Nephron progenitor cell (in vitro differentiated cells): ENCODE measurements around the gene SPAG16.
"Not testable (repeated sequence)": the region's sequence is repeated elsewhere in the genome, so short reads cannot be mapped to it uniquely, and the experiment has no call there.

Experiments used
- DNase-seq: peaks from one replicate; pipeline ENCODE4 v3.0.0; 2021
- H3K27ac Mint-ChIP-seq: 2 replicates; pipeline ENCODE4 v1.8.0; 2021; ENCODE audit warnings: mild to moderate bottlenecking, moderate library complexity, mixed read lengths
- H3K27me3 Mint-ChIP-seq: 2 replicates; pipeline ENCODE4 v1.8.0; 2021; ENCODE audit warnings: mild to moderate bottlenecking, low read depth, mixed read lengths; ENCODE audit not compliant: poor library complexity
- H3K36me3 Mint-ChIP-seq: 2 replicates; pipeline ENCODE4 v1.8.0; 2021; ENCODE audit warnings: low read depth, mixed read lengths
- H3K4me1 Mint-ChIP-seq: 2 replicates; pipeline ENCODE4 v1.8.0; 2021; ENCODE audit warnings: mixed read lengths
- H3K4me3 Mint-ChIP-seq: 2 replicates; pipeline ENCODE4 v1.8.0; 2021; ENCODE audit warnings: mild to moderate bottlenecking, moderate library complexity, mixed read lengths
- H3K9me3 Mint-ChIP-seq: 2 replicates; pipeline ENCODE4 v1.8.0; 2021; ENCODE audit warnings: mild to moderate bottlenecking, moderate library complexity, mixed read lengths
- CTCF ChIP-seq: fragments of 200-600 bp; sonication (generic); IDR thresholded peaks from 2 replicates; pipeline ENCODE4 v1.5.0; 2021; ENCODE audit warnings: antibody characterized with exemption

SPAG16 gene

GRCh38 chr2:213336253-213336770 is 52.0 kb downstream of the SPAG16 start:
- Mint-ChIP-seq H3K27me3 (no peaks in the 10 kb centered on the region), H3K4me3 (no peak overlapping the region), H3K36me3 (peaks cover 38% of the 10 kb centered on the region), H3K9me3 (peaks cover 62% of the 10 kb centered on the region), H3K27ac (no peak overlapping the region), H3K4me1 (no peaks in the 10 kb centered on the region)
- TF ChIP-seq CTCF = no peak
- DNase-seq = no peak

- DNase-seq = no peak
- H3K27ac Mint-ChIP-seq = no peak overlapping the region
- H3K4me1 Mint-ChIP-seq = no peaks in the 10 kb centered on the region
- peaks cover 16% of the 10 kb centered on the region for H3K36me3 Mint-ChIP-seq
- H3K9me3 Mint-ChIP-seq = peaks cover 38% of the 10 kb centered on the region
- no peak overlapping the region for H3K4me3 Mint-ChIP-seq
- no peak for TF ChIP-seq CTCF
- H3K27me3 Mint-ChIP-seq = no peaks in the 10 kb centered on the region
These were observed 69.2 kb downstream of the SPAG16 start for GRCh38 chr2:213353419-213353818.

- H3K27ac Mint-ChIP-seq = no peak overlapping the region
- H3K4me1 Mint-ChIP-seq = no peaks in the 10 kb centered on the region
- no peak for TF ChIP-seq CTCF
- DNase-seq = no peak
- H3K4me3 Mint-ChIP-seq = no peak overlapping the region
- peaks cover 3% of the 10 kb centered on the region for H3K27me3 Mint-ChIP-seq
- H3K9me3 Mint-ChIP-seq = no peaks in the 10 kb centered on the region
- no peaks in the 10 kb centered on the region for H3K36me3 Mint-ChIP-seq
These were observed 92.4 kb downstream of the SPAG16 start for GRCh38 chr2:213376644-213377043.

- H3K9me3 Mint-ChIP-seq, H3K4me1 Mint-ChIP-seq, H3K36me3 Mint-ChIP-seq: not testable (repeated sequence)
These were observed 122.8 kb downstream of the SPAG16 start for GRCh38 chr2:213407027-213407426.

GRCh38 chr2:213408426-213409070 is 124.3 kb downstream of the SPAG16 start:
- H3K27ac Mint-ChIP-seq, H3K4me3 Mint-ChIP-seq, H3K9me3 Mint-ChIP-seq, H3K27me3 Mint-ChIP-seq, H3K36me3 Mint-ChIP-seq, DNase-seq, H3K4me1 Mint-ChIP-seq: not testable (repeated sequence)

More at GRCh38 chr2:213407027-213407426, 122.8 kb downstream of the SPAG16 start:
- H3K4me3 Mint-ChIP-seq, H3K27ac Mint-ChIP-seq, DNase-seq, H3K27me3 Mint-ChIP-seq: not testable (repeated sequence)

GRCh38 chr2:213410687-213411086 is 126.4 kb downstream of the SPAG16 start:
- not testable (repeated sequence) for H3K4me3 Mint-ChIP-seq, DNase-seq, H3K27me3 Mint-ChIP-seq, H3K27ac Mint-ChIP-seq, H3K9me3 Mint-ChIP-seq, H3K36me3 Mint-ChIP-seq, H3K4me1 Mint-ChIP-seq

- H3K27ac Mint-ChIP-seq = no peak overlapping the region
- no peaks in the 10 kb centered on the region for H3K9me3 Mint-ChIP-seq
- no peaks in the 10 kb centered on the region for H3K4me1 Mint-ChIP-seq
- no peak for TF ChIP-seq CTCF
- H3K4me3 Mint-ChIP-seq = no peak overlapping the region
- H3K36me3 Mint-ChIP-seq = no peaks in the 10 kb centered on the region
- peaks cover 3% of the 10 kb centered on the region for H3K27me3 Mint-ChIP-seq
- DNase-seq = no peak
These were observed 127.5 kb downstream of the SPAG16 start for GRCh38 chr2:213411582-213412289.
